HepG2 (cell line): Measurements from ENCODE around the gene KIAA0232.

Experiments used
- EHMT2 ChIP-seq: fragments of 200-600 bp; sonication (generic); IDR thresholded peaks from 2 replicates; pipeline ENCODE4 v1.7.0; 2017; ENCODE audit warnings: antibody characterized with exemption, low read depth, low read length, borderline replicate concordance
- ELF1 ChIP-seq: sonication (generic); formaldehyde crosslinking; IDR thresholded peaks from 2 replicates; pipeline ENCODE4 v1.4.0; 2020; ENCODE audit warnings: missing genetic modification reagents
- MAFK ChIP-seq, 2 experiments: IDR thresholded peaks in 1 of 2; conservative IDR thresholded peaks in 1 of 2; 2 replicates each; pipeline ENCODE4 v1.6.1; 2011; ENCODE audit warnings: improper control_type of control experiment in 2 of 2, low read length in 2 of 2
- MXI1 ChIP-seq: IDR thresholded peaks from 3 replicates; pipeline ENCODE4 v1.6.1; 2012; ENCODE audit warnings: low read depth, low read length, inconsistent platforms, borderline replicate concordance
- NFIC ChIP-seq: IDR thresholded peaks from 2 replicates; pipeline ENCODE4 v1.6.1; 2012; ENCODE audit warnings: mild to moderate bottlenecking, low read length, inconsistent platforms
- POLR2A ChIP-seq, 2 experiments: IDR thresholded peaks; 2 replicates each; pipeline ENCODE4 v1.6.1; 2011; ENCODE audit warnings: low read depth in 2 of 2, low read length in 2 of 2, mild to moderate bottlenecking in 1 of 2, moderate library complexity in 1 of 2; ENCODE audit not compliant: insufficient read depth in 1 of 2
- RAD21 ChIP-seq: fragments of 450-650 bp; formaldehyde crosslinking; IDR thresholded peaks from 2 replicates; pipeline ENCODE4 v1.5.0; 2020; ENCODE audit warnings: mild to moderate bottlenecking
- RBM39 ChIP-seq: fragments of 200-400 bp; formaldehyde crosslinking; IDR thresholded peaks from one replicate; pipeline ENCODE4 v1.6.1; 2018; ENCODE audit warnings: antibody characterized with exemption, mild to moderate bottlenecking, low read depth, low read length; ENCODE audit not compliant: poor library complexity, severe bottlenecking
- SRF ChIP-seq: IDR thresholded peaks from 2 replicates; pipeline ENCODE4 v1.6.1; 2011; ENCODE audit warnings: mild to moderate bottlenecking, low read depth, low read length, moderate library complexity
- ZNF12 ChIP-seq: sonication (generic); formaldehyde crosslinking; IDR thresholded peaks from 2 replicates; pipeline ENCODE4 v1.5.0; 2020; ENCODE audit warnings: missing genetic modification reagents
- TF ChIP-seq, protein P1 (sequence below): sonication (generic); formaldehyde crosslinking; IDR thresholded peaks from 2 replicates; pipeline ENCODE4 v1.5.0; 2020; ENCODE audit warnings: missing genetic modification reagents

DNA sequence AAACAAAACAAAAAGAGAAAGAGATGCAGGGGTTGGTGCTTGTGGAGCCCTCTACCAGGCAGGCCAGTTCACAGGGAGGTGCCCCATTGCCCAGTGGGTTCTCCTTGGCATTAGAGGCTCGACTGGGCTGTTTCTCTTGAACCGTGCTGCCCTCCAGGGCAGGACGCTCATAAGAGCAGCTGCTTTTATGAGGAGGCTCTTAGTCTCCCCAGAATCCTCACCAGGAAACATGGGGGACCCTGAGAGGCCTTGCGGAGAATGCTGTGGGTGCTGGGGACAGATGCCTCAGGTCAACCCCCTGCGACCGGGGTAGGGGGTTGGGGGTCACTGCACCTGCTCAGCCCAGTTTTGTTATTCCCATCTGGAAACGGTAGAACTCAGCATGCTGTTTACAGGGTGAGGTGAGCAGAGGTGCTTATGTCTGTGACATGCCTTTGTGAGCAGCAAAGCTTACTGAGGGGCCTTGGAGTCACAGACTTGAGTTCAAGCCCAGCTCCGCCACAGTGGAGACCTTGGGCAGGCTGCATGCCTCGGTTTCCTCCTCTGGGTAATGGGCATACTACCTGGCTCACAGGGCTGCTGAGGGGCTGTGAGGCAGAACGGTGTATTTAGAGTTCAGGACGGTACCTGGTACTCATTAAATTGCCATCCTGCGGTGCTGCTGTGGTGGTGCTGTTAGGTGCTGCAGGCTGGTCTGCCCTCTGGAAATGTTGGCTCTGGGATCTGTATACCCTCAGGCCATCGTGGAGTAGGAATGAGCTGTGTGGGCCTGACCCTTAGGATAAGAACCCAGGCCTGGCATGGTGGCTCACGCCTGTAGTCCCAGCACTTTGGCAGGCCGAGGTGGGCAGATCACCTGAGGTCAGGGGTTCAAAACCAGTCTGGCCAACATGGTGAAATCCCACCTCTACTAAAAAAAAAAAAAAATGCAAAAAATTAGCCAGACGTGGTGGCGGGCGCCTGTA, 132.8 kb downstream of the KIAA0232 start:
- TF ChIP-seq NFIC (no peak), MAFK (conservative IDR thresholded peaks at IDR 0.05 in 1 of 2, IDR thresholded peaks at IDR 0.05 in 1 of 2; ENCODE audit: low read length in 2 of 2) (no peak), RAD21 (CRISPR knock-in tag) (no peak), EHMT2 (no peak), RBM39 (no peak), SRF (no peak), POLR2A (IDR thresholded peaks at IDR 0.05; ENCODE audit: insufficient read depth in 1 of 2, low read depth in 2 of 2, low read length in 2 of 2) (no peak), MXI1 (no peak), ELF1 (CRISPR knock-in tag) (no peak), ZNF12 (CRISPR knock-in tag) (no peak)
- TF ChIP-seq, protein P1, sequence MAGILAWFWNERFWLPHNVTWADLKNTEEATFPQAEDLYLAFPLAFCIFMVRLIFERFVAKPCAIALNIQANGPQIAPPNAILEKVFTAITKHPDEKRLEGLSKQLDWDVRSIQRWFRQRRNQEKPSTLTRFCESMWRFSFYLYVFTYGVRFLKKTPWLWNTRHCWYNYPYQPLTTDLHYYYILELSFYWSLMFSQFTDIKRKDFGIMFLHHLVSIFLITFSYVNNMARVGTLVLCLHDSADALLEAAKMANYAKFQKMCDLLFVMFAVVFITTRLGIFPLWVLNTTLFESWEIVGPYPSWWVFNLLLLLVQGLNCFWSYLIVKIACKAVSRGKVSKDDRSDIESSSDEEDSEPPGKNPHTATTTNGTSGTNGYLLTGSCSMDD, result no peak
